HG02938 (cell line): ENCODE measurements around the gene EI24.

Experiments used
- ATAC-seq: cut with Tn5 transposase; IDR thresholded peaks from one replicate; pipeline ENCODE4 v1.9.1; 2021; ENCODE audit warnings: mild to moderate bottlenecking, moderate library complexity; ENCODE audit not compliant: unreplicated experiment

The EI24 gene

DNA sequence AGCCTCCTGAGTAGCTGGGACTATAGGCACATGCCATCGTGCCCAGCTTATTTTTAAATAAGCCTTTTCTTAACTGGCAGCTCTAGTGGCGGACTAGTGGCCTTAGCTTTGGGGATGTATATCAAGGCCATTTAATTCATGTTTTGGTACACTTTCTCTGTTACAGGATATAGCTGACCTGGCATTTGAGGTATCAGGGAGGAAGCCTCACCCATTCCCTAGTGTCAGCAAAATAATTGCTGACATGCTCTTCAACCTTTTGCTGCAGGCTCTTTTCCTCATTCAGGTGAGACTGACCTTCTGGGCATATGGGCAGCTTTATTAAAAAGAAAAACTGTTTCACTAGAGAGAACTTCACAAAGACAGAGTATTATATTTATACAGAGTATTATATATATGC lies 9.5 kb downstream of the EI24 start:
- no peak for ATAC-seq

GRCh38 chr11:125579811-125580210 lies 10.5 kb downstream of the EI24 start:
- ATAC-seq: no peak

DNA sequence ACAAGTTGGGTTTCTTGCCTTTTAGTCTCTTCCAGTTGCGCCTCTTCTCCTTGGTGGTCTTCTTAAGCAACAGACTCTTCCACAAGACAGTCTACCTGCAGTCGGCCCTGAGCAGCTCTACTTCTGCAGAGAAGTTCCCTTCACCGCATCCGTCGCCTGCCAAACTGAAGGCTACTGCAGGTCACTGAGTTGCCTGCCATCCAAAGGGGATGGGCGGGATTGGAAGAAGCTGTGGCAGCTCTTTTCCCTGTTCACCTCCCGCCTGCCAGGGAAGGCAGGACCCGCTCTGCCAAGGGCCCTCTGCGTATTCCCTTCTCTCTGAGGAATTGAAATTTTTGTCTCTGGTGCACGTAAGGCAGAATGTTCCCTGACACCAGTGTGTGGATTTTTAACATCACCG lies 14.2 kb downstream of the EI24 start:
- ATAC-seq: no peak

DNA sequence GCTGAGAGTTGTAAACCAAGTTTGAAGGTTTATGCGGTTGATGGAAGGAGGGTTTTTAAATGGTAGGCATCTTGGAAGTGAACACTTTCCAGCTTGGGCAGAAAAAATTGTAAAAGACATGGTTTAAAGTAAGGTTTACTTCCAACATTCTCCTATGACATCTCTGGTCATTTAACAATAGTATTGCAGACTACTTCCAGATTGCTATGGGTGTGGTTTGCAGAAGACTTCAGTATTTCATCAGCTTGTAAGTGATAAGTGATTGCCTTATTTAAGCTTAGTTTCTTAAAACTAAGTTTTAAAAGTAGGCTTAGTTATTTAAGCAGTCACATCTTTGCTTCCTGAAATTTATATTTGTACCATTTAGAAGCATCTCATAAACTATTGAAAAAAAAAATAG lies 16.2 kb downstream of the EI24 start:
- ATAC-seq: no peak

DNA sequence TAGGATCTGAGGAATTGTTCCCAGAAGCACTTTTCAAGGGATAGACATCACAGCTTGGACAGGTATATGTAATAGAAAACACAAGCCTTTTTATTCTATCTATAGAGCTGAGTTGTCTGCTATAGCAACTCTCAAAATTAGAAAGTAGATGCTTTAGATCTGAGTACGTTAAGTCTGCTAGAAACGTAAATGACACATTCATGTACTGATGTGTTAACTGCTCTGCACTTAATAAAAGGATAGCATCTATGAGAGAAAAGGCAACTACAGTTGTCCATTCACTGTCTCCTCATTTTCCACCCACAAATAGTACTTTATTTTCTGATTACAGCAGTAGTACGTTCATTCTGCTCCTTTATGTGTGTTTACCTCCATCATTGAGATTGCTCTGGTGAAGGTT lies 17.3 kb downstream of the EI24 start:
- ATAC-seq: no peak

DNA sequence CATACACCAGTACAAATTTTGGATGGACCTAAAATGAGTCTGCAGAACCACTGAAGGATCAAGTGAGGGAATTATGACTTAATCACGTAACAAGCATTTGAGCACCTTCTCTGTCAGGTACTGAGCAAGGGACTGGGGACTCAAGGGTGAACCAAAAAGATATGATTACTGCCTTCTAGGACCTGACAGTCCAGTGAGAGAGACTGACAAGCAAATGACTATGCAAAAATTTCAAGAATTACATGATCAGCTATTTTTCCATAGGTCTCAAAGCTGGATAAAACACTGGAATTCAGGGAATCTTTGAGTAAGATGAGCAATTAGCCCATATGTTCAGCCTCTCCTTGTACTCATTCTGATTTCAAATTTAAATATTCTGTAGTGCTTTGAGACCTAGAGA lies 18.2 kb downstream of the EI24 start:
- no peak for ATAC-seq

GRCh38 chr11:125588505-125588904 lies 19.2 kb downstream of the EI24 start:
- ATAC-seq: no peak

DNA sequence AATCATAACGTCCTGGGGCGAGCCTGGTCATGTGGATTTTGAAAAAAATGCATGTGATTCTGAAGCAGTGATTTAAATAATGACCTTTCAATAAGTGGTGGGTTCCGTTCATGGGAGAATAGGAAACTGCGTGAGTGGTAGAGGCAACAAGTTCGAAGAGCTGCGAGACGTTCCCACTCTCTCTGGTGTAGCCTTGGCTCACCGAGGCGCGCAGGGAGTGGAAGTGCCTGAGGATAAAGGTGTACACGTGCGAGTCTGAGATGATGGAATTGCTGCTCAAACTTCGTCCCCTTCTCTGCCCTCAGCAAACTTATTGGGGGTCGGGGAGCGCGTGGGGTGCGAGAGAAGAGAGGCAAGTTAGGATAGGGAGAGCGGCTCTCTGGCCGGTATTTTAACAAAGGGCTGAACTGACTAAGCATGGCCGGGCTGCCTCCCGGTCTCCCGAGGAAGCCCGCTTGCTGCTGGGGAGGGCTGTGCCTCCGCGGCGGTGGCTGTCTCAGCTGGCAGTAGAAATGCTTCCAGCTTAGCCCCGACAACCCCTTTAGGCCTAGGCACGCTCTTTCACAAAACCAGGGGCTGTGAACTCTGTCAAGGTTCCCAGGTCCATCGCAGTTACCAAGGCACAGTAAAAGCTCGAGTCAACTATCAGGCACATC lies 22.5 kb downstream of the EI24 start:
- ATAC-seq: peak; percentile 14

GRCh38 chr11:125592305-125593113 lies 23.2 kb downstream of the EI24 start, which contains the start of gene STT3A:
STT3A (plus strand) TSS chr11:125592852; CDS start chr11:125595916, 3,064 bp downstream.
- peak; percentile 97 for ATAC-seq

DNA sequence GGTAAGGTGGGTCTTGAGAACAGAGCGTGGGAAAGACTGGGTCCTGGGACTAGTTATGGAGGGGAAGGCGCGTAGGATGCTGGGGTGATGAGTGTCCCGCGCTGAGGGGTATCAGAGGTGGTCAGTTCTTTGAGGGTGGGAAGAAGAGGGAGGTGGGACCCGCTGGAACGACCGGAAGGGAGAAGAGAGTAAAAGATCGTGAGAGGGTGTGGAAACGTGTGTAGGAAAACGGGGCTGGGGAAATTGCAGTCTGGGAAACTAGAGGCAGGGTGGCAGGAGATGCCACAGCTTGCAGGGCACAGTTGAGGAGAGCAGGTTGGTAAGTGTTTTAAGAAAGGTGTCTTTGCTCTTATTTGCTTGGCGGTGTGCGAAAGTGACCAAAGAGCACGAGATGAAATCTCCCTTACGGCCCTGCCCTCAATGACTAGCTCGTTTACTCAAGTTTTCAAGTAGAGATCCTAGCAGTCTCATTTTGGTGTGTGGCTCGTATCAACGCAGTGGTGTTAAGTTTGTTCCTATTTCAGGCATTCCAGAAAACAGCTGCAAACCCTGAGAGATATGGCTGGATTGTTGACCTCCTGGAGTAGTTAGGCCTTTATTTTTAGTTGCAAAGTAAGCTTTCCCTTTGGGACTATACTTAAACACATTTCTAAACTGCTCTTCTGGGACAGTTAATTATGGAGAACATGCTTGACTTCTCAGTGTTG lies 24.0 kb downstream of the EI24 start:
- no peak for ATAC-seq

- ATAC-seq: no peak
Observed at GRCh38 chr11:125594958-125595357, 25.7 kb downstream of the EI24 start.

- ATAC-seq: no peak
Observed at GRCh38 chr11:125600663-125601062, 31.4 kb downstream of the EI24 start.

- no peak for ATAC-seq
Observed at GRCh38 chr11:125603207-125603606, 33.9 kb downstream of the EI24 start.

DNA sequence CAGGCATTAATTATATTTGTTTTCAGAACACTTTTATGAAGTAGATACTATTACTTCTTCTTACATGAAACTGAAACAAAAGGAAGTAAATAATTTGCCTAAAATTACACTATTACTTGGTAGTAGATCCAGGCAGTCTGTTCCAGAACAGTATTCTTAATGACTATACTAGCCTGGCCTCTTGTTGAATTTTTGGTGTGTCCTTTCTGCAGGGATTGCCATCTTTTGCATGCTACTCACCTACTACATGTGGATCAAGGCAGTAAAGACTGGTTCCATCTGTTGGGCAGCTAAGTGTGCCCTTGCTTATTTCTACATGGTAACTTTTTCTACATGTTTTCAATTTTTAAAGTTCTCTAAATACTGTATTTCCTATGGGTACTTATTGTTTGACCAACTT lies 36.1 kb downstream of the EI24 start:
- ATAC-seq: no peak

GRCh38 chr11:125609545-125609944 lies 40.3 kb downstream of the EI24 start:
- no peak for ATAC-seq

DNA sequence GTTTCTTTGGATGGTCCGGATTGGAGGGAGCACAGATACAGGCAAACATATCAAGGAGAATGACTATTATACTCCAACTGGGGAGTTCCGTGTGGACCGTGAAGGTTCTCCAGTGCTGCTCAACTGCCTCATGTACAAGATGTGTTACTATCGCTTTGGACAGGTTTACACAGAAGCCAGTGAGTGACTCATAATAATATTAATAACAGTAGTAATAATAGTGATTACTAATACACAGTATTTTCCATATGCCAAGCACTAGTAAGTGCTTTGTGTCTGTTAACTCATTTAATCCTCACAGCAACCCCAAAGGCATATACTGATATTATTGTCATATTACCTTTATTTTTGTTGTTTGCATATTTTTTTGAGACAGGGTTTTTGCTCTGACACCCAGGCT lies 49.1 kb downstream of the EI24 start:
- no peak for ATAC-seq

- no peak for ATAC-seq
Observed at GRCh38 chr11:125621995-125622394, 52.7 kb downstream of the EI24 start.

DNA sequence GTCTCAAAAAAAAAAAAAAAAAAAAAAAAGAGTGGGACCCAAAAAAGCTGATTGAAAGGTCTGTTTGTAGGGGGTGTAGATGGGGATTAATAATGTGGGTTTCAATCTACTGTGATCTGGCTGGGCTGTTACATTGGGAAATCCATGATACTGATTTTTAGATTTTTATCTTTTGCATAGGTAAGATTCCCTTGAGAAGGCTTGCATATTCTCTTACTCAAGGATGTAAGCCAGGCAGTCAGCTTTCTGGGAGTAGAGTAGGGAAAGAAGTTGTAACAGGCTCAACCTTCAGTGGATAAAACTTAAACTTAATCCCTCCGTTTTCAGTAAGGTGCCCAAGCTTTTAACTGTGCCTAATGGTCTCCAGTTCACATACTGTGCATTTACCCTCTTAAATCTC lies 53.8 kb downstream of the EI24 start:
- ATAC-seq: no peak

DNA sequence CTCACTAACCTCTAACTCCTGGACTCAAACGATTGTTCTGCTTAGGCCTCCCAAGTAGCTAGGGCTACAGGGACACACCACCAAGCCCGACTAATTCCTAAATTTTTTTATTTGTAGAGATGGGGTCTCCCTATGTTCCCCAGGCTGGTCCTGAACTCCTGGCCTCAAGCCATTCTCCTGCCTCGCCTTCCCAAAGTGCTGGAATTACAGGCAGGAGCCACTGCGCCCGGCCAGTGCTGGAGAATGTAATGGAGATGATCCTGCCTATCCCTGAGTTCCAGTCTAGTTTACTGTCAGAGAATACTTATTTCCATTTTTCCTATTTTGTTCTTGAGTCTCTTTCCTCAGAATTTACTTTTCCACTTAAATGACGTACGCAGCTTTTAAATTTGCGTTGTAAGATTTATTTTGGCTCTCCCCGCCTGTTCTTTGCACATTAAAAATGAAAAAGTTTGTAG lies 55.5 kb downstream of the EI24 start, which contains the start of gene CHEK1:
CHEK1 (plus strand) TSS at position 408 of the 458 bp plus-strand sequence. CDS start 1,606 bp downstream, outside the sequence.
- ATAC-seq: no peak

GRCh38 chr11:125625225-125625629 lies 56.0 kb downstream of the EI24 start:
- ATAC-seq: no peak

DNA sequence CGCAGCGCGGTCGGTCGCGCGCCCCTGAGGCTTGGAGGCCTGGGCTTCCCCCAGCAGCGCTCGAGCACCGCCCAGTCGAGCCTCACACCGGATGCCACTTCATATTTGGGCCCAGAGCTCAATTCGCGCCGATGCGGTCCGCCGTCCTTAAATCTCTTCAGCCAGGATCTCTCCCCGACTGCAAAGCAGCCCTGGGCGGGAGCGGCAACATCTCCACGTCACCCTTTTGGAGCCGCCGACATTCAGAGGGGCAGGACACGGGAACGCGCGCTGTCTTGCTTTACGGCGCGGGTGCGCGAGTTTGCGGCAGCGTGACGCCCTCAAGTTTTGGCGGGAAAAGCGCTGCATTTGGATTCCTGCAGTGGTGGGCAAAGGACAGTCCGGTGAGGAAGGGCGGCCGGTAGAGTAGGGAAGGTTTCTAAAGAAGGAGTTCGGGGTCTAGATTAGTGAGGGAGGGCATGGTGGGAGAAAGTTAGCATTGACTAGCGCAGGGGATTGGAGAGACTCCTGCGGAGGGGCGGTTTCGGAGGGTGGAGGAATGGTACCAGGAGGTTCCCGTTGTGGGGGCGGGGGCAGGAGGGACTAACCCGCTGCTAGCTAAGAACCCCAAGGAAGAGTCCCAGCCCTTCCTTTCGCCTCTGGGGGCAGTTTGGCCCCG lies 56.5 kb downstream of the EI24 start:
- peak; percentile 72 for ATAC-seq
